Measurements from ENCODE around the gene ARL6IP6. TPM values are rescaled to one million over a fixed set of nuclear protein-coding genes. Genes with fewer than 3 reads are reported as not detected.

Gene ARL6IP6
- total RNA-seq, 1 experiment from 2014 or later = 41.4 TPM

DNA sequence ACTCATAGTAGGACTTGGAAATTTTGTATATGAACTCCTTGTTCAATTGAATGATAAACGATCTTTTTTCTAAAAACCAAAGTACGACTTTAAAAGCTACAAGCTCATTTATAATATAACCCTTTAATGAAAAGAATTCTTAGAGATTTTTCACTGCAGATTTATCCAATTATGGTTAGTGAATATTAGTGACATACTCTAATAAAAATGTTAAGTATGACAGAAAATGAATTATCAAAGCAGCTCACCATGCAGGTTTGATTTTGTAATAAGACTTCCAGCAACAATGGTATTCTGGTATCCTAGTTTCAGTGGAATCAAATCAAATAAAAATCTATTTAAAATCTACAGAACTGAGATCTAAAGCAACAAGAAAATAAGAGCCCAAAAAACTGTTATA is 39.6 kb upstream of the ARL6IP6 start:
- H3K36me3 Mint-ChIP-seq (ENCODE audit: insufficient read depth, unreplicated experiment) = peaks cover 61% of the 10 kb centered on the region
- no peaks in the 10 kb centered on the region for H3K4me1 Mint-ChIP-seq (ENCODE audit: low read depth, unreplicated experiment)
- peaks cover 9% of the 10 kb centered on the region for H3K9me3 Mint-ChIP-seq (ENCODE audit: unreplicated experiment)
- no peak overlapping the region for H3K4me3 Mint-ChIP-seq (ENCODE audit: unreplicated experiment)
- no peaks in the 10 kb centered on the region for H3K4me1 ChIP-seq
- no peak overlapping the region for H3K4me3 ChIP-seq (ENCODE audit: low read depth, low read length)
- H3K27me3 ChIP-seq (replicated peaks; ENCODE audit: control insufficient read depth, insufficient read depth, low read length) = no peaks in the 10 kb centered on the region
- TF ChIP-seq, protein P1, sequence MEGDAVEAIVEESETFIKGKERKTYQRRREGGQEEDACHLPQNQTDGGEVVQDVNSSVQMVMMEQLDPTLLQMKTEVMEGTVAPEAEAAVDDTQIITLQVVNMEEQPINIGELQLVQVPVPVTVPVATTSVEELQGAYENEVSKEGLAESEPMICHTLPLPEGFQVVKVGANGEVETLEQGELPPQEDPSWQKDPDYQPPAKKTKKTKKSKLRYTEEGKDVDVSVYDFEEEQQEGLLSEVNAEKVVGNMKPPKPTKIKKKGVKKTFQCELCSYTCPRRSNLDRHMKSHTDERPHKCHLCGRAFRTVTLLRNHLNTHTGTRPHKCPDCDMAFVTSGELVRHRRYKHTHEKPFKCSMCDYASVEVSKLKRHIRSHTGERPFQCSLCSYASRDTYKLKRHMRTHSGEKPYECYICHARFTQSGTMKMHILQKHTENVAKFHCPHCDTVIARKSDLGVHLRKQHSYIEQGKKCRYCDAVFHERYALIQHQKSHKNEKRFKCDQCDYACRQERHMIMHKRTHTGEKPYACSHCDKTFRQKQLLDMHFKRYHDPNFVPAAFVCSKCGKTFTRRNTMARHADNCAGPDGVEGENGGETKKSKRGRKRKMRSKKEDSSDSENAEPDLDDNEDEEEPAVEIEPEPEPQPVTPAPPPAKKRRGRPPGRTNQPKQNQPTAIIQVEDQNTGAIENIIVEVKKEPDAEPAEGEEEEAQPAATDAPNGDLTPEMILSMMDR (IDR thresholded peaks at IDR 0.05; ENCODE audit: insufficient read depth in 1 of 2, low read depth in 1 of 2, low read length in 1 of 2, severe bottlenecking in 1 of 2, unreplicated experiment in 1 of 2) = no peak
- BruUV-seq (replicated peaks) = no TSS peak
- POLR2A ChIA-PET = no interaction called here
- DNase-seq = no peak
- no peak overlapping the region for H3K27ac Mint-ChIP-seq (ENCODE audit: unreplicated experiment)
- no peaks in the 10 kb centered on the region for H3K9me3 ChIP-seq
- CTCF ChIA-PET = no interaction called here
- intact Hi-C loops (cut with micrococcal nuclease; ENCODE audit: unreplicated experiment) = no loop called here
- no peaks in the 10 kb centered on the region for H3K27me3 Mint-ChIP-seq (ENCODE audit: insufficient read depth, unreplicated experiment)
- H3K36me3 ChIP-seq (ENCODE audit: control insufficient read depth, insufficient read depth, low read length) = peaks cover 3% of the 10 kb centered on the region; the same call in 1 of the 2 replicates

DNA sequence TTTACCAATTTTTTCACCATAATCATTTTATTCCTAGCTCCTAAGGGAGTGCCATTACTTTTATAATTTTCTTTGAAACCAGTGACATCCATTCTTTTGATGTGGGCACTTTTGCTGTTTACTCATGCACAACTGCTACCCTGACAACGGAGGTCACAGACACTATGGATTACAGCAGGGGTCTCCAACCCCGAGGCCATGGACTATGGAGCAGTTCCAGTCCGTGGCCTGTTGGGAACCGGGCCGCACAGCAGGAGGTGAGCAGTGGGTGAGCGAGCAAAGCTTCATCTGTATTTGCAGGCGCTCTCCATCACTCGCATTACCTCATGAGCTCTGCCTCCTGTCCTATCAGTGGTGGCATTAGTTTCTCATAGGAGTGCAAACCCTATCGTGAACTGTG is 35.8 kb upstream of the ARL6IP6 start:
- no TSS peak for BruUV-seq (replicated peaks)
- POLR2A ChIA-PET = no interaction called here
- H3K4me3 Mint-ChIP-seq (ENCODE audit: unreplicated experiment) = no peak overlapping the region
- CTCF ChIA-PET = no interaction called here
- Histone ChIP-seq H3K27me3 (replicated peaks; ENCODE audit: control insufficient read depth, insufficient read depth, low read length) (no peaks in the 10 kb centered on the region), H3K4me3 (ENCODE audit: low read depth, low read length) (no peak overlapping the region), H3K4me1 (no peaks in the 10 kb centered on the region), H3K9me3 (no peaks in the 10 kb centered on the region), H3K36me3 (ENCODE audit: control insufficient read depth, insufficient read depth, low read length) (no peaks in the 10 kb centered on the region)
- H3K9me3 Mint-ChIP-seq (ENCODE audit: unreplicated experiment) = peaks cover 10% of the 10 kb centered on the region
- peaks cover 62% of the 10 kb centered on the region for H3K36me3 Mint-ChIP-seq (ENCODE audit: insufficient read depth, unreplicated experiment)
- DNase-seq = no peak
- H3K27me3 Mint-ChIP-seq (ENCODE audit: insufficient read depth, unreplicated experiment) = no peaks in the 10 kb centered on the region
- TF ChIP-seq, protein P1 (IDR thresholded peaks at IDR 0.05; ENCODE audit: insufficient read depth in 1 of 2, low read depth in 1 of 2, low read length in 1 of 2, severe bottlenecking in 1 of 2, unreplicated experiment in 1 of 2) = no peak
- H3K27ac Mint-ChIP-seq (ENCODE audit: unreplicated experiment) = no peak overlapping the region
- H3K4me1 Mint-ChIP-seq (ENCODE audit: low read depth, unreplicated experiment) = no peaks in the 10 kb centered on the region
- intact Hi-C loops (cut with micrococcal nuclease; ENCODE audit: unreplicated experiment) = no loop called here

DNA sequence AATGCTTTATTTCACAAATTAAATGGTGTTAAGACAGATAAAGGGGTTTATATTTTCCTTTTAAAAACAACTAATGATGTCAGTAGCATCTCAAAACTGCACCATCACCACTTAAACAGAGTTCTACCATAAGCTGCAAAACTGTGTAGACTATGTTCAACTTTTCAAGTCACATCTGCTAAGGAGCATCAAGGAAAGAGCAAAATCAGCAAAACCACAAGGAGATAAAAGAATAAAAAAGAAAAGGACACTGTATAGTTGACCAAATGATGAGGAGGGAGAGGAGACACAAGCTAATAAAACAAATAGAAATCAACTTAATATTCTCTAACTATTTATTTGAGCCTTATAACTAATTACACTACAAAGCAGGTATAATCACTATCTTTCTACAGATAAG is 35.0 kb upstream of the ARL6IP6 start:
- Histone ChIP-seq H3K9me3 (no peaks in the 10 kb centered on the region), H3K27me3 (replicated peaks; ENCODE audit: control insufficient read depth, insufficient read depth, low read length) (no peaks in the 10 kb centered on the region), H3K4me1 (no peaks in the 10 kb centered on the region), H3K4me3 (ENCODE audit: low read depth, low read length) (no peak overlapping the region), H3K36me3 (ENCODE audit: control insufficient read depth, insufficient read depth, low read length) (no peaks in the 10 kb centered on the region)
- H3K4me1 Mint-ChIP-seq (ENCODE audit: low read depth, unreplicated experiment) = no peaks in the 10 kb centered on the region
- CTCF ChIA-PET = no interaction called here
- H3K9me3 Mint-ChIP-seq (ENCODE audit: unreplicated experiment) = peaks cover 10% of the 10 kb centered on the region
- H3K36me3 Mint-ChIP-seq (ENCODE audit: insufficient read depth, unreplicated experiment) = peaks cover 68% of the 10 kb centered on the region
- no peaks in the 10 kb centered on the region for H3K27me3 Mint-ChIP-seq (ENCODE audit: insufficient read depth, unreplicated experiment)
- no peak overlapping the region for H3K27ac Mint-ChIP-seq (ENCODE audit: unreplicated experiment)
- no TSS peak for BruUV-seq (replicated peaks)
- no peak for DNase-seq
- intact Hi-C loops (cut with micrococcal nuclease; ENCODE audit: unreplicated experiment) = no loop called here
- TF ChIP-seq, protein P1 (IDR thresholded peaks at IDR 0.05; ENCODE audit: insufficient read depth in 1 of 2, low read depth in 1 of 2, low read length in 1 of 2, severe bottlenecking in 1 of 2, unreplicated experiment in 1 of 2) = no peak
- POLR2A ChIA-PET = no interaction called here
- H3K4me3 Mint-ChIP-seq (ENCODE audit: unreplicated experiment) = no peak overlapping the region
